H1 (cell line): Measurements from ENCODE around the gene ZNF473. TPM values are rescaled to one million over a fixed set of nuclear protein-coding genes. Genes with fewer than 3 reads are reported as not detected.

ENCODE experiments used
- MAX ChIP-seq: IDR thresholded peaks from 2 replicates; pipeline ENCODE4 v1.6.1; 2012; ENCODE audit warnings: inconsistent platforms
- polyA plus RNA-seq, 7 experiments: library from polyadenylated mRNA; depleted of rRNA in 3 of 7; stranded (reverse) in 5 of 7; unstranded in 2 of 7; fragments of >200 nt in 5 of 7; fragments of 200-250 nt in 2 of 7; gene quantifications; 1 replicate in 5 of 7; 2 replicates in 1 of 7; 4 replicates in 1 of 7; pipeline versions ENCODE4 v1.2.1 to v1.2.3, GENCODE V29; 2011 to 2013; ENCODE audit warnings: missing spikeins in 2 of 7, mixed read lengths in 2 of 7
- total RNA-seq: library from RNA; stranded (reverse); fragmentation: NEBNext Ultra II Directional; extraction: Animal tissue kit (Norgen Biotek cat#: 25700); gene quantifications from 2 replicates; pipeline ENCODE4 v1.2.1, GENCODE V29; 2021
- TF ChIP-seq, protein P1 (sequence below), 3 experiments: IDR thresholded peaks; 1 replicate in 2 of 3; 2 replicates in 1 of 3; pipeline versions ENCODE4 v1.5.1 to v1.6.1; 2011; ENCODE audit warnings: low read length in 3 of 3, mild to moderate bottlenecking in 3 of 3, inconsistent platforms in 2 of 3, low read depth in 1 of 3, moderate library complexity in 1 of 3; ENCODE audit not compliant: insufficient read depth in 1 of 3; ENCODE audit errors: control extremely low read depth in 1 of 3

ZNF473 gene
- total and polyA plus RNA-seq, 2 of the 8 experiments (the other 6 are each of a cell fraction or from before 2014, with no cell fraction given) = 5.2 to 11.7 TPM

- TF ChIP-seq MAX = no peak
- TF ChIP-seq, protein P1, sequence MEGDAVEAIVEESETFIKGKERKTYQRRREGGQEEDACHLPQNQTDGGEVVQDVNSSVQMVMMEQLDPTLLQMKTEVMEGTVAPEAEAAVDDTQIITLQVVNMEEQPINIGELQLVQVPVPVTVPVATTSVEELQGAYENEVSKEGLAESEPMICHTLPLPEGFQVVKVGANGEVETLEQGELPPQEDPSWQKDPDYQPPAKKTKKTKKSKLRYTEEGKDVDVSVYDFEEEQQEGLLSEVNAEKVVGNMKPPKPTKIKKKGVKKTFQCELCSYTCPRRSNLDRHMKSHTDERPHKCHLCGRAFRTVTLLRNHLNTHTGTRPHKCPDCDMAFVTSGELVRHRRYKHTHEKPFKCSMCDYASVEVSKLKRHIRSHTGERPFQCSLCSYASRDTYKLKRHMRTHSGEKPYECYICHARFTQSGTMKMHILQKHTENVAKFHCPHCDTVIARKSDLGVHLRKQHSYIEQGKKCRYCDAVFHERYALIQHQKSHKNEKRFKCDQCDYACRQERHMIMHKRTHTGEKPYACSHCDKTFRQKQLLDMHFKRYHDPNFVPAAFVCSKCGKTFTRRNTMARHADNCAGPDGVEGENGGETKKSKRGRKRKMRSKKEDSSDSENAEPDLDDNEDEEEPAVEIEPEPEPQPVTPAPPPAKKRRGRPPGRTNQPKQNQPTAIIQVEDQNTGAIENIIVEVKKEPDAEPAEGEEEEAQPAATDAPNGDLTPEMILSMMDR (IDR thresholded peaks at IDR 0.05; ENCODE audit: control extremely low read depth in 1 of 3, insufficient read depth in 1 of 3, low read depth in 1 of 3, low read length in 3 of 3) = no peak
These were observed 40.1 kb downstream of the ZNF473 start (continued) for GRCh38 chr19:50065938-50066337.
